GM08714 (cell line): ENCODE measurements around the gene PSME2.

Source experiments
- H3K4me3 ChIP-seq: fragments of 200-500 bp; sonication (Bioruptor generic); 2 replicates; pipeline ENCODE4 v1.5.1; 2014; ENCODE audit warnings: mild to moderate bottlenecking, low read length, inconsistent platforms
- ZNF274 ChIP-seq: IDR thresholded peaks from 2 replicates; pipeline ENCODE4 v1.6.1; 2012; ENCODE audit warnings: mild to moderate bottlenecking, low read depth, low read length

PSME2 gene

DNA sequence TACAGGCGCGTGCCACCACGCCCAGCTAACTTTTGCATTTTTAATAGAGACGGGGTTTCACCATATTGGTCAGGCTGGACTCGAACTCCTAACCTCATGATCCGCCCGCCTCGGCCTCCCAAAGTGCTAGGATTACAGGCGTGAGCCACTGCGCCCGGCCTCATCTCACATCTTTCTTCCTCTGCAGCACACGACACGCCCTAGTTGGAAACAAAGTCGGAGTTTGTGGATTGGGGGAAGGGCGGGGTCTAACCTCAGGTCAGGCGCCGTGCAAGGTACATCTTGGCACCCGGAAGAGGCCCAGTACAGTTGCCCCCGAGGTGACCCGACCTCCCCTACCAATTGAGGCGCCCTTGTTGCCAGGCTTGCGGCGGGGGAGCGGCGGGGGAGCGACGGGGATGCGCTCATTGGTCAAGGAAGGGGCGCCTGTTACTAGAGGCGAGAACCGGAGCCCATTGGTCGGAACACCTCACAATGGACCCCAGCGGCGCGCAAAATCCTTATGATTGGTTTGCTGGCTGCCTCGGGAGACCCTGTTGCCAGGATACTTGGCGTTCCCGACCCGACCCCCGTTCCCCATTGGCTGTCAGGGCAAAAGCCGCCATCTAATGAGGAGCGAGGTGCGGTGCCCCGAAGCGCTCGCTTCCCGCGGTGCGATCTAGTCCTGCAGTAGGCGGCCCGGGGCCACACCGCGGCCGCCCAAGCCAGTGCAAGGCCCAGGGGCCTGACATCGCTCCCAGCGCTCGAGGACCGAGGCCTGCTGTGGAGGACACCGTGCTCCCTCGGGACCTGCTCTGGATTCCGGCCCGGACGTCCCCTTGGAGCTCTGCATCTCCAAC is 25.2 kb upstream of the PSME2 start, which contains the start of gene REC8:
Gene REC8 (plus strand): TSS at position 659 of the 839 bp plus-strand sequence. CDS start 473 bp downstream, outside the sequence.
- TF ChIP-seq ZNF274 = no peak
- peak within 1 kb of the TSS; percentile 65; the same call in 1 of the 2 replicates for H3K4me3 ChIP-seq

DNA sequence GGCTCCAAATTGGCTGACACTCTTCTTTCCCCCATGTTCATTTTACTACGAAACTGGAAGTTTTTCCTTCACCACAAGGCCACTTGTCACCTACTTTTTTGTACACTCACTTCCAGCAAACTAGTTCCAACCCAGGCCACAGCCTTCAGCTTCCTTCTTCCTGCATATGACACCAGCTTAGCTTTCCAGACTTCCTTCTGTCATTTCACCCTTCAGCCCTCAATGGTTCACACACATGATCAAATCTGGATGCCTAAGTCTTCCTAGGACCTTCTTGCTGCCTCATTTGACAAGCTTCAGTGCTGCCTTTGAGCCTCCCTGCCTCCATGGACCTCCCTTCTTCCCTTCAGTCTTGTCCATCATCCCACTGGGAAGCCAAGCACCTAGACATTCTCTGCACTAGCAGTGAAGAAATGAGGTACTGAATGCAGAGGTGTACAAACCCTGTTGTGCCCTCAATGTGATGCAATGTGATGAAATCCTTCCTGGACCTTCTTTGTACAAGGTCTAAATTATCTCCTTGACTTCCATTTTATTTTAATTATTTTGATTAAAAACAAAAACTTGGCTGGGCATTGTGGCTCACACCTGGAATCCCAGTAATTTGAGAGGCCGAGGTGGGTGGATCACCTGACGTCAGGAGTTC is 21.2 kb upstream of the PSME2 start:
- H3K4me3 ChIP-seq = no peak overlapping the region
- no peak for TF ChIP-seq ZNF274

DNA sequence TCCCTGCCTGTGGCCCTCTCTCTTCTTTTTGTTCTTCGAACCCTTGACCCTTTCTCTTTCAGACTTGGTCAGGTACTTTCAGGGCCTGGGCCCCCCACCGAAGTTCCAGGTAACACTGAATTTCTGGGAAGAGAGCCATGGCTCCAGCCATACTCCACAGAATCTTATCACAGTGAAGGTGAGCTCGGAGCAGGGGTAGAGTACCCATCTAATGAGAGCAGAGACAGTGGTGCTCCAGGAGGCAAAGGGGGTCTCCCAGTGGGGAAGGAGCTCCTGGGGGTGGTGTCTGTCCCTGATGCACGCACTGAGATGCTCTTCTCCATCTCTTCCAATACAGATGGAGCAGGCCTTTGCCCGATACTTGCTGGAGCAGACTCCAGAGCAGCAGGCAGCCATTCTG is 19.4 kb upstream of the PSME2 start:
- H3K4me3 ChIP-seq = no peak overlapping the region
- TF ChIP-seq ZNF274 = no peak

DNA sequence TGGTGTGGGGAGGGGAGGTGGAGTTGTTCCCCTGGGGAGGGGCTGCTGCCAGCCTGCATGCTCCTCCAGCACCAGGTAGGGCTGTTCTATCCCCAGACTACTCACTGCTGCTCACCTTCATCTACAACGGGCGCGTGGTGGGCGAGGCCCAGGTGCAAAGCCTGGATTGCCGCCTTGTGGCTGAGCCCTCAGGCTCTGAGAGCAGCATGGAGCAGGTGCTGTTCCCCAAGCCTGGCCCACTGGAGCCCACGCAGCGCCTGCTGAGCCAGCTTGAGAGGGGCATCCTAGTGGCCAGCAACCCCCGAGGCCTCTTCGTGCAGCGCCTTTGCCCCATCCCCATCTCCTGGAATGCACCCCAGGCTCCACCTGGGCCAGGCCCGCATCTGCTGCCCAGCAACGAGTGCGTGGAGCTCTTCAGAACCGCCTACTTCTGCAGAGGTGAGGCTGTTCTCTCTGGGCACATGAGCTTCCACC is 18.1 kb upstream of the PSME2 start:
- no peak overlapping the region for H3K4me3 ChIP-seq
- TF ChIP-seq ZNF274 = no peak

DNA sequence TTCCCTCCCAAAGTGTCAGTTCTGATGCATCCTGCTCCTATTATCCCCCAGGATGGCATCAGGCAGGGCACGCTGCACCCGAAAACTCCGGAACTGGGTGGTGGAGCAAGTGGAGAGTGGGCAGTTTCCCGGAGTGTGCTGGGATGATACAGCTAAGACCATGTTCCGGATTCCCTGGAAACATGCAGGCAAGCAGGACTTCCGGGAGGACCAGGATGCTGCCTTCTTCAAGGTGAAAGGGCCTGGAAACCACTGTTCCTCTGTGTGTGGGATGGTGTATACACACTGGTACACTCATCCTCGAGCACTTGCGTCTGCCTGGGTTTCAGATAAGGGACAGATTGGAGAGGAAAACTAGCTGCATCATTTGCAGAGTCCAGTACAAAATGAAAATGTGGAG is 15.7 kb upstream of the PSME2 start:
- peak overlapping the region; percentile 89 for H3K4me3 ChIP-seq

DNA sequence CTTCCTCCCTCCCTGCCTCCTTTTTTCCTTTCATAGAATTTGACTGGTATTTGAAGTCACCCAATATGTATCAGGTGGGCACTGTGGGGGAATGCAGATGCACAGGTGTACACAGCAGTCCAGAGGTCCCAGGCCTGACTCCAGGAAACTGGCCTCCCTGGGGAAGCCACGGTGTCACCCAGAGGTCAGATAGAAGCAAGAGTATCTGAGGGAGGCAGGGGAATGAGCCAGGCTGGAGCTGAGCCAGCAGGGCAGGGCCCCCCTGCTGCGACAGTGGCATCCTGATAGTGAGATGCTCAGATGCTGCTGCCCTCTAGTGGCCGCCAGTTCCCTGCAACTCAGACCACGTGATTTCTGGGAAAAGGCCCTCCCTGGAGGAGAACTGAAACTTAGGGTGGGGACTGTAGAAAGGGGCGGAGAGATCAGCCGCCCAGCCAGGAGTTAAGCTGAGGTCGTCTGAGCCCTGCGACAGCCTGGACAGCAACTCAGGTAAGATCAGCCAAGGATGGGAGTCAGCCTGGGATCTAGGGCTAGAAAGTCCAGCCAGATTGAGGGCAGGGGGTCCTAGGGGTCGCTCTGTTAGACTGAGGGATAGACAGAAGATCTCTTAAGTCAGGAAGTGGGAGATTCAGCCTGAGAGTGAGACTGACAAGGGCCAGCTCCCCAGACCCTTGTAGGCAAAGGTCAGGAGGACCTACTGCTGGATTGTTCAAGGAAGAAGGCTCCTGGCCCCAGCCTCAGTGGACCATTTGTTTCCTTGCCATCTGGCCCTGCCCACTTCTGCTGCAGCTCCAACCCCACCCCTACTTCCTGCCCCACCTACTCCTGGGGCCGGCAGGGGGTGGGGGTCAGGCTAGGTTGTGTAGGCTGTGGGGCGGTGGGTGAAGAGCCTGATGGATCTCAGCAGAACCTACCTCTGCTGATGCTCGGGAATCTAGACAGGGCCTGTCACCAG is 14.7 kb upstream of the PSME2 start, which contains the start of gene IRF9:
Gene IRF9 (plus strand): TSS at position 416 of the 955 bp plus-strand sequence. CDS start 880 bp downstream, outside the sequence.
- peak within 1 kb of the TSS; percentile 89 for H3K4me3 ChIP-seq
- TF ChIP-seq ZNF274 = no peak

More for the DNA sequence above, 15.7 kb upstream of the PSME2 start:
- TF ChIP-seq ZNF274 = no peak

DNA sequence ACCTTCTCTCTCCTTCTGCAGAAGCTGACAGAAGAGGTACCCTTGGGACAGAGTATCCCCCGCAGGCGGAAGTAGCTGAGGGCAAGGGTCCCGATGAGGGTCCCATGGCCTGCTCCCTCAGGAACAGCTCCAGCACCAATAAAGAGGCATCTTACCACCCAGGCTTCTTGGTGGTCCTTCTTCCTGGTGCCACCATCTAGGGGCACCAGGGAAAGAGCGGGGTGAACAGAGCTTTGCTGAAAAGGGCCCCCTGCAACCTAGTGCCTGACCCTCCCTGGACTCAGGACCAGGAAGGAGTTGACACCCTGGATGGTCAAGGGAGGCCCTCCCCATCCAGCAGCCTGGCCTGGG is 14.1 kb upstream of the PSME2 start:
- no peak for TF ChIP-seq ZNF274
- H3K4me3 ChIP-seq = no peak overlapping the region; the same call in 1 of the 2 replicates

DNA sequence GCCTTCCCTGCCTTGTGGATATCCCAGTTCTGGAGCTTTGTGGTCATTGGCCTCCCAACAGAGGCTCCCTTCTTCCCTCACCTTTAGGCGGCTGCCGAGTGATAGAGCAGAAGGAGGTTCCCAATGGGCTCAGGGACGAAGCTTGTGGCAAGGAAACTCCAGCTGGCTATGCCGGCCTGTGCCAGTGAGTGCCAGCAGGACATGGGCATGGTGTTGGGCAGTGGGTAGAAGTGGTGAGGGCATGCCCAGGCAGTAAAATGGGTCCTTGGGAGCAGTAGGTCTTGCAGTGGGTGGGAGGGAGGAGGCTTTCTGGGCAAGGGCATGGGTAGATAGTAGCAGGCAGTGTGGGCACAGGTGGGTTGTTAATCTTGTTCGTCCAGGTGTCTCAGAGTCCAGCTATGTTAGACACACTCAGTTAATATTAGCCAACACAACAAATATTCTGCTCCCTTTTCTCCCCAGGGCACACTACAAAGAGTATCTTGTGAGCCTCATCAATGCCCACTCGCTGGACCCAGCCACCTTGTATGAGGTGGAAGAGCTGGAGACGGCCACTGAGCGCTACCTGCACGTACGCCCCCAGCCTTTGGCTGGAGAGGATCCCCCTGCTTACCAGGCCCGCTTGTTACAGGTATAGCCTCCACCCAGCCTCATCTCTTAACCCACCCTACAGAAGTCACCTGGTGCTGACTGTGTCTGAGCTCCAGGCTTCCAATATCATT is 13.5 kb upstream of the PSME2 start:
- H3K4me3 ChIP-seq = no peak overlapping the region
- TF ChIP-seq ZNF274 = no peak

DNA sequence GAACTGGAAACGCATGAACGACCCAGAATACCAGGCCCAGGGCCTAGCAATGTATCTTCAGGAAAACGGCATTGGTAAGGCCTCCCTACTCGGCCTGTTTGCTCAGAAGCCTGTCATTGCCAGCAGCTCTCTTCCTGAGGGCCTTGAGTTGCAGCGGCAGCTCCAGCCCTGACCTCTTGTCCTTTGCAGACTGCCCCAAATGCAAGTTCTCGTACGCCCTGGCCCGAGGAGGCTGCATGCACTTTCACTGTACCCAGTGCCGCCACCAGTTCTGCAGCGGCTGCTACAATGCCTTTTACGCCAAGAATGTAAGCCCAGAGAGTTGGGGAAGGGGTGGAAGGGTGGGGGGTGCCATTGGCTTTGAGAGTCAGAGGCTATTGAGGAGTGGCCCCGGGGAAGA is 10.9 kb upstream of the PSME2 start:
- TF ChIP-seq ZNF274 = no peak
- no peak overlapping the region for H3K4me3 ChIP-seq

DNA sequence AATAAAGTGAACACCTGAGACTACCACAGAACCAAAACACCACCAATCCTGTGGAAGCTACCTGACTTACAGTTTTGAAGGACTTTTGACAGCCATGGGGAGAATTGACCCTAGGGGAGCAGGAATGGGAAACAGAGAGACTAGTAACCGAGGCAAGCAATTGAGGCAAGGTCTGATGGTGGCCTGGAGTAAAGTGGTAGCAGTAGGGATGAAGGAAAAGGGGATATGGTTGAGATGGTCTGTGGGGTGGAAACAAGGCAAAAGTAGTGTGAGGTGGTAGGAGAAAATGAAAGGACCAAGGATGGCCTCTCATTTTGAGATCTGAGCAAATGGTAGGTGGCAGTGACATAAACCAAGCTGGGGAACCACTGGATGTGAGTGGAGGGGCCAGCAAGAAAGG is 10.4 kb upstream of the PSME2 start:
- H3K4me3 ChIP-seq = no peak overlapping the region
- no peak for TF ChIP-seq ZNF274

DNA sequence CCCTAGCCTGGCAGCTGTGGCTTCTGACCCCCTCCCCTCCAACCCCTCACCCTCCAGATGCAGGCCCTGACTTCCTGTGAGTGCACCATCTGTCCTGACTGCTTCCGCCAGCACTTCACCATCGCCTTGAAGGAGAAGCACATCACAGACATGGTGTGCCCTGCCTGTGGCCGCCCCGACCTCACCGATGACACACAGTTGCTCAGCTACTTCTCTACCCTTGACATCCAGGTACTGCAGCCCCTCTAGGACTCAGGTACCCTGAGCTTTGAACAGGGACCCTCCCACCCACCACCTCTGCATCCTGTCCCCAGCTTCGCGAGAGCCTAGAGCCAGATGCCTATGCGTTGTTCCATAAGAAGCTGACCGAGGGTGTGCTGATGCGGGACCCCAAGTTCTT is 8.7 kb upstream of the PSME2 start:
- no peak for TF ChIP-seq ZNF274

DNA sequence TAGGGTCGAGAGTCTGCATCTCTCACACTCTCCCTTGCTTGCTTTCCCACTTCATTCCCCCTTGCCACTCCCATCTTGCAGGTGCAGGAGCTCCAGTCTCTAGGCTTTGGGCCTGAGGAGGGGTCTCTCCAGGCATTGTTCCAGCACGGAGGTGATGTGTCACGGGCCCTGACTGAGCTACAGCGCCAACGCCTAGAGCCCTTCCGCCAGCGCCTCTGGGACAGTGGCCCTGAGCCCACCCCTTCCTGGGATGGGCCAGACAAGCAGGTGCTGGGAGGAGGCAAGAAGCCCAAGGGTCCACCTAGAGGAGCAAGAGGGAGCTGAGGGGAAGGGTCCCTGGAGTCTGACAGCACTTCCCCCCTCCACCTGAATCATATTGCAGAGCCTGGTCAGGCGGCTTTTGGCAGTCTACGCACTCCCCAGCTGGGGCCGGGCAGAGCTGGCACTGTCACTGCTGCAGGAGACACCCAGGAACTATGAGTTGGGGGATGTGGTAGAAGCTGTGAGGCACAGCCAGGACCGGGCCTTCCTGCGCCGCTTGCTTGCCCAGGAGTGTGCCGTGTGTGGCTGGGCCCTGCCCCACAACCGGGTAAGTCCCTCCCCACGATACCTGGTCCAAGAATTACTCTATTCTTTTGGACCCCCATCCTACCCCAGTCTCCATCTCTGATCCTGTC is 5.1 kb upstream of the PSME2 start:
- H3K4me3 ChIP-seq = no peak overlapping the region
- no peak for TF ChIP-seq ZNF274

More for the DNA sequence above, 8.7 kb upstream of the PSME2 start:
- H3K4me3 ChIP-seq = no peak overlapping the region

DNA sequence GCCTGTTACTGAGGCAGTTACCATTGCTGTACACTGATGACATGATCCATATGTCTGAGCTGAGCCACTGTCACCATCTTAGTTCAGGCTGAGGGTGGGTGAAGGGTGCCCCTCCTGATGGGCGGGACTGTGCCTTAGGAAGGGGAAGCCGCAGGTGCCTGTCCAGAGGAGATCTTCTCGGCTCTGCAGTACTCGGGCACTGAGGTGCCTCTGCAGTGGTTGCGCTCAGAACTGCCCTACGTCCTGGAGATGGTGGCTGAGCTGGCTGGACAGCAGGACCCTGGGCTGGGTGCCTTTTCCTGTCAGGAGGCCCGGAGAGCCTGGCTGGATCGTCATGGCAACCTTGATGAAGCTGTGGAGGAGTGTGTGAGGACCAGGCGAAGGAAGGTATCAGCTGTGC is 4.6 kb upstream of the PSME2 start:
- TF ChIP-seq ZNF274 = no peak

More for the DNA sequence above, 4.6 kb upstream of the PSME2 start:
- no peak overlapping the region for H3K4me3 ChIP-seq
